GM19043 (cell line): ENCODE results near the gene RANBP17.
"Not testable (repeated sequence)": the region's sequence is repeated elsewhere in the genome, so short reads cannot be mapped to it uniquely, and the experiment has no call there.

ENCODE experiments used
- ATAC-seq: cut with Tn5 transposase; IDR thresholded peaks from one replicate; pipeline ENCODE4 v1.9.1; 2021; ENCODE audit warnings: low read depth; ENCODE audit not compliant: unreplicated experiment

RANBP17 gene

GRCh38 chr5:171283753-171284152 is 421.9 kb downstream of the RANBP17 start:
- ATAC-seq, result no peak

GRCh38 chr5:171285465-171285864 is 423.6 kb downstream of the RANBP17 start:
- no peak for ATAC-seq

DNA sequence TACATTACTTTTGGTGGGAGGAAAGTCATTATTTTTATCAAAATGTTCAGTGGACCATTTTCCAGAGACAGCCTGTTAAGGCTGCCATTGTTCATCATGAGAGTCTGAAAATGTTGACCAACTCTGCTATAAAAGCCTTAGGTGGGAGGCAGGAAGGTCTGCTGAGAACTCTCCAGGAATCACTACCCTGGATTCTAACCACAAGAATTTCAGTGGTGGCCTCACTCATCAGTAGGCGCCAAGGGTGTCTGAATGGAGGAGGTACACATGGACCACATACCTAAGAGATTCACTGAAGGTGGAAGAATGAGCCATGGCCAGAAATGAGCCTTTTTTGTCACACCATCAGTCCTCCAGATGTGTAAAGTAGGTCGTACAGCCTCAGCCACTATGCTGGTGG is 426.2 kb downstream of the RANBP17 start:
- no peak for ATAC-seq

GRCh38 chr5:171291371-171291770 is 429.6 kb downstream of the RANBP17 start:
- ATAC-seq, result no peak

- no peak for ATAC-seq
These were observed 433.5 kb downstream of the RANBP17 start for GRCh38 chr5:171295299-171295698.

DNA sequence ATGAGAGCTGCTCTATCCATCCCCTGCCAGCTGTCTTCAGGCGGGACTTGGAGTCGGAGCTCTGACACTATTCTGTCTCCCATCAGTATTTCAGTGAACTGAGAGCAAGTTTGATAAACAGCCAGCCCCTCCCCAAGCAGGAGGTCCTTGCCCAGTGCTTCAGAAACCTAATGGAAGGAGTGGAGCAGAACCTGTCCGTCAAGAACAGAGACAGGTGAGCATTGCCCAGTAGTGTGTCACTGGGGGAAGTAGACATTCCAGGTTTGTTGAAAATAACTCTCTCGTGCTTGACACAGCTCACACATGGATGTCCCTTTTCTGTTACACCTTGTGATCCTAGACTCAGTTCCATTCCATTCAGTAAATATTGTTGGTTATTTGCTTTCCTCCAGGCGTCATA is 434.0 kb downstream of the RANBP17 start:
- ATAC-seq, result no peak

GRCh38 chr5:171297941-171298340 is 436.1 kb downstream of the RANBP17 start:
- not testable (repeated sequence) for ATAC-seq

GRCh38 chr5:171299228-171299627 is 437.4 kb downstream of the RANBP17 start:
- ATAC-seq, result no peak

GRCh38 chr5:171299851-171300250 is 438.0 kb downstream of the RANBP17 start:
- no peak for ATAC-seq

DNA sequence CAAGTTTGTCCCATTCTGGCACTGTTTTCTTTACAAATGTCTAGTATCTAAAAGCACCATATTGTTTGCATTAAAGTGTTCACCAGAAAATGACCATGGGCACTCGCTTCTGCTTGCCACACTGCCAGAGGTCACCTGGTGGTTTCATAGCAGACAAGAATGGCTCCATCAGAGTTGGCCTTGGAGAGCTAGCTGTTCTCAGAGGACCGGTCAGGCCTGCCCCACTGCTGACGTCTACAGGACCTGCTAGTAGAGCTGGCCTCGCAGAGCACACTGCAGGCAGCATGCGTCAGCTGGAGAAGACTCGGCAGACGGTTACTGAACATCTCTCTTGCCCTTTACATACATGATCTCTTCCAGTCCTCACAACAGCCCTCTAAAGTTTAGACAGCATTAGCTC is 438.5 kb downstream of the RANBP17 start:
- no peak for ATAC-seq

- ATAC-seq, result no peak
These were observed 444.3 kb downstream of the RANBP17 start for GRCh38 chr5:171306166-171306565.

- ATAC-seq, result no peak
These were observed 445.2 kb downstream of the RANBP17 start for GRCh38 chr5:171306781-171307591.

DNA sequence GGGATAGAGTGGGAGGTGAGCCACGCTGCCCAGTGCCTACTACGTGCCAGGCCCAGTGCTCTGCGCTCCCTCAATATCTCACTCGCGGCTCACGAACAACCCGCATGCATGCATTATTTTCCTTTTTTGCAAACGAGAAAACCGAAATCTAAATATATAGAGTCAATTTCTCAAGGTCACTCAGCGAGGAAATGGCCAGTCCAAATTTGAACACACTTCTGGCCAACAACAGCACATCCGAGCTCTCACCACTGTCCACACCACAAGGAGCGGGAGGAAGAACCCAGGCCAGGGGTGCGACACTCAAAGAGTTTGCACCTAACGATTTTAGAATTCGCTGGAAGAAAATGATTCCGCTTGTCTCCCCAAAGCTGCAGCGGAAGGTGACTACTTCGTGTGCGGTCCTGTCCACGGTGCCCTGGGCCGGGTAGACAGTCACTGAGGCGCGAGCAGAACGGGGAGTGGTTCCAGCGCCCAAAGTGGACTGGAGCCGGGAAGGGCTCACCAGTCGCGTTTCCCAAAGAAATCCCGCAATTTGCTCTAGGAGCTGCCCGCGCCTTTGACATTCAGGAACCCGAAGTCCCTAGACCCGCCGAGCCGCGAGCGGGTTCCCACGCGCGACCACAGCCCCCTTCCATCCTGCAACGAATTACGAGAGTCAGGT is 446.1 kb downstream of the RANBP17 start:
- no peak for ATAC-seq

DNA sequence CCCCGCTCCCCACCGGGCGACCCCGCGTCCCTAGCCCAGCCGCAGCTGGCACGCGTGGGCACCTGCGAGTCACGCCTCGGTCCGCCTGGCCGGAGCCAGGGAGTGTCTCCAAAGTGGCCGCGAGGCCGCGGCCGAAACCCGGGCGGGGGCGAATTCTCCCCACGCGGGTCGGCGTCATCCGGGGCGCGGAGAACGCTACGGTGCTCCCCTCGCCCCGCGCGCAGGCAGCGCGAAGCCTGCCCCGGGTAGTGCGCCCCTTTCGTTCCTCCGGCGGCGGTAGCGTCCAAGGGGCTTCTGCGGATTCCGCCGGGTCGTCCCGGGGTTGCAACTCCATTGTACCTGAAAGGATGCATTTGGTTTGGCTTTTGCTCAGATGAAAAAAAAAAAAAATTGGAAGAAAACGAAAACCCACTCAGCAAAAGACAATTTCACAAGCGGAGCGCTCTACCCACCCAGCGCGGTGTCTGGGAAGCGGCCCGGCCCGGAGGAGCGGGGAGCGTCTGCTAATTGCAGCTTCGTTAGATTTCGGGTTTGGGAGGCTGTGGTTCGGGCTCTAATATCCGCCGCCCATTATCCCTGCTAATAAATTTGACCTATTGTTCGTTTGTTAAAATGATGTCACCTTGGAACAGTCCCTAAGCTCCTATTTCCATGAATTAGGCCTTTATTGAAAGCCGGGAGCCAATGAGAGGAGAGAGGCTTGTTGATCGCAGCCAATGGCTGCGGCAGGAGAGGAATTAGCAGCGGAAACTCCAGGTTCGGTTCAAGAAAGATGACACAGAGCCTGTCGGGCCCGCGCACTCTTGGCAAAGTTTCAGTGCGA is 446.8 kb downstream of the RANBP17 start, which contains the start of gene TLX3:
TSS of gene TLX3 (plus strand) at position 796 of the 823 bp plus-strand sequence. CDS start 118 bp downstream, outside the sequence.
- no peak for ATAC-seq

DNA sequence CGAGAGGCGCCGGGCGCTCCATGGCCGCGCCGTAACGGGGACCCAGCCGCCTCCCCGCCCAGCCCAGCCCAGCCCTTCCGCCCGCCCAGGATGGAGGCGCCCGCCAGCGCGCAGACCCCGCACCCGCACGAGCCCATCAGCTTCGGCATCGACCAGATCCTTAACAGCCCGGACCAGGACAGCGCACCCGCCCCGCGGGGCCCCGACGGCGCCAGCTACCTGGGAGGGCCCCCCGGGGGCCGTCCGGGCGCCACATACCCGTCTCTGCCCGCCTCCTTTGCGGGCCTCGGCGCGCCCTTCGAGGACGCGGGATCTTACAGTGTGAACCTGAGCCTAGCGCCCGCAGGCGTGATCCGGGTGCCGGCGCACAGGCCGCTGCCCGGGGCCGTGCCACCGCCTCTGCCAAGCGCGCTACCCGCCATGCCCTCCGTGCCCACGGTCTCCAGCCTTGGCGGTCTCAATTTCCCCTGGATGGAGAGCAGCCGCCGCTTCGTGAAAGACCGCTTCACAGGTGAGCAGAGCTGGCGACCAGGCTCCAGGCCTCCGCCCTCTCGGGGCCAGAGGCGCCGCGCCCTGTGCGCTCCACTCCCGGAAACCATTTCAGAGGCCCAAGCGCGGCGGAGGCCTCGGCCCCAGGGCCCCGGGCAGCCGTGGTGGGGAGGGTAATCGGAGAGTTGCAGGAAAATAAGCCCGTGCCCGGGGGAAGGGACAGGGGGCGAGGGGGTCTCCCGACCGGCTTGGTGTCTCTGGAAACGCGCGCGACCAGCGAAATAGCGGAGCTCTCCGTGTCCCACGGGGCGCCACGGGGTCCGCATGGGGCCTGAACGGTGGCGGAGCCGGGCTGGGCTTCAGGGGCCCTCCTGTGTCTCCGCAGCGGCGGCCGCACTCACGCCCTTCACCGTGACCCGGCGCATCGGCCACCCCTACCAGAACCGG is 447.7 kb downstream of the RANBP17 start:
- no peak for ATAC-seq

GRCh38 chr5:171310212-171310818 is 448.5 kb downstream of the RANBP17 start:
- no peak for ATAC-seq

DNA sequence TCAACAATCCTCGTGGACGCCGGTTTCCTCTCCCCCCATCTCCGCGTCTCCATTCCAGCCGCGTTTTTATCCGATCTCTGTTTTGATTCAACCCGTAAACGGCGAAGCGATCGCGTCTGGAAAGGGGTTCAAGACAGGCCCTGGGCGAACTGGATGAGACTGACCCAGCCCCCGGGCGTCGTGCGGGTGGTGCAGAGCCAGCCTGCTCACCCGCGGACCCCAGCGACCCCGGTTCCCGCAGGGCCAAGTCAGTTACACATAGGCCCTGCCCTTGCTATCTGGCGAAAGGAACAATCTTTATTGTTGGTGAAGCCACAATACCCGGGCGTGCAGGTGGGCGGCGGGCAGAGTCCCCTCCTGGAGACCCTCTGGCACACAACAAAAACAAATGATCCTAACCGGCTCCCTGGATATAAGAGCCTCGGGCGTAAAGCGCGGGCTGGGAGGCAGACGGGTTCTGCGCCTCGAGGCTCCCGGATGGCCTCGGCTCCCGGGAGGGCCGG is 449.1 kb downstream of the RANBP17 start:
- ATAC-seq, result no peak

GRCh38 chr5:171311322-171312077 is 449.7 kb downstream of the RANBP17 start:
- ATAC-seq, result no peak
